Measurements from ENCODE around the gene CD151.

CD151 gene

GRCh38 chr11:875769-876301 lies 43.1 kb downstream of the CD151 start:
- DNase-seq: no peak

- DNase-seq: no peak
Measured at GRCh38 chr11:876545-876944, 43.8 kb downstream of the CD151 start.

GRCh38 chr11:877565-877964 lies 44.8 kb downstream of the CD151 start:
- DNase-seq: peak; percentile 63

- DNase-seq: no peak
Measured at GRCh38 chr11:880447-880846, 47.7 kb downstream of the CD151 start.

- no peak for DNase-seq
Measured at GRCh38 chr11:882596-882995, 49.8 kb downstream of the CD151 start.

- no peak for DNase-seq
Measured at GRCh38 chr11:883527-883926, 50.8 kb downstream of the CD151 start.

GRCh38 chr11:884578-885070 lies 51.9 kb downstream of the CD151 start:
- no peak for DNase-seq

- DNase-seq: no peak
Measured at GRCh38 chr11:886568-886967, 53.8 kb downstream of the CD151 start.

GRCh38 chr11:887589-887988 lies 54.8 kb downstream of the CD151 start:
- DNase-seq: no peak
